HG02852 (cell line): ENCODE data around the gene HRAS.
"Not testable (repeated sequence)": the region's sequence is repeated elsewhere in the genome, so short reads cannot be mapped to it uniquely, and the experiment has no call there.

ENCODE experiments used
- ATAC-seq: cut with Tn5 transposase; IDR thresholded peaks from one replicate; pipeline ENCODE4 v1.9.1; 2021; ENCODE audit warnings: mild to moderate bottlenecking, moderate library complexity; ENCODE audit not compliant: unreplicated experiment

The HRAS gene

GRCh38 chr11:534396-535209, 773 bp downstream of the HRAS start:
- peak; percentile 0 for ATAC-seq

- ATAC-seq: no peak
These were observed 1.6 kb downstream of the HRAS start for GRCh38 chr11:533586-534395.

GRCh38 chr11:532986-533585, 2.3 kb downstream of the HRAS start:
- no peak for ATAC-seq

- ATAC-seq: no peak
These were observed 2.8 kb downstream of the HRAS start for GRCh38 chr11:532527-532985.

GRCh38 chr11:531919-532526, 3.4 kb downstream of the HRAS start:
- no peak for ATAC-seq

- ATAC-seq: no peak
These were observed 4.2 kb downstream of the HRAS start for GRCh38 chr11:530960-531831.

- ATAC-seq: no peak
These were observed 5.5 kb downstream of the HRAS start for GRCh38 chr11:529728-530411.

GRCh38 chr11:528815-529727, 6.3 kb downstream of the HRAS start:
- no peak for ATAC-seq

- ATAC-seq: no peak
These were observed 7.1 kb downstream of the HRAS start for GRCh38 chr11:528166-528814.

- no peak for ATAC-seq
These were observed 9.2 kb downstream of the HRAS start for GRCh38 chr11:526192-526591.

GRCh38 chr11:521177-521688, 14.1 kb downstream of the HRAS start:
- ATAC-seq: no peak

- no peak for ATAC-seq
These were observed 14.8 kb downstream of the HRAS start for GRCh38 chr11:520428-521176.

- peak; percentile 75 for ATAC-seq
These were observed 16.7 kb downstream of the HRAS start for GRCh38 chr11:518463-519202.

GRCh38 chr11:516918-517685, 18.3 kb downstream of the HRAS start:
- ATAC-seq: not testable (repeated sequence)

- ATAC-seq: no peak
These were observed 19.0 kb downstream of the HRAS start for GRCh38 chr11:516400-516799.

- ATAC-seq: no peak
These were observed 20.2 kb downstream of the HRAS start for GRCh38 chr11:515131-515530.
